NCI-H146 (cell line): Measurements from ENCODE around the gene CEBPB.
"Not testable (repeated sequence)": the region's sequence is repeated elsewhere in the genome, so short reads cannot be mapped to it uniquely, and the experiment has no call there.

Experiments used
- DNase-seq: peaks from one replicate; lab custom pipeline; 2025; lab: John Stamatoyannopoulos, UW

Gene CEBPB

GRCh38 chr20:50190251-50191064 is at the start of gene CEBPB:
CEBPB (plus strand) TSS chr20:50190830; CDS start chr20:50191034, 204 bp downstream.
- DNase-seq: peak; percentile 87

- no peak for DNase-seq
Observed at GRCh38 chr20:50141018-50141675, 49.5 kb upstream of the CEBPB start.

- DNase-seq: no peak
Observed at GRCh38 chr20:50141811-50142561, 48.6 kb upstream of the CEBPB start.

- DNase-seq: peak; percentile 92
Observed at GRCh38 chr20:50142812-50143211, 47.8 kb upstream of the CEBPB start.

GRCh38 chr20:50144362-50144761 is 46.3 kb upstream of the CEBPB start:
- no peak for DNase-seq

- DNase-seq: no peak
Observed at GRCh38 chr20:50145566-50145965, 45.1 kb upstream of the CEBPB start.

GRCh38 chr20:50146214-50146613 is 44.4 kb upstream of the CEBPB start:
- no peak for DNase-seq

- no peak for DNase-seq
Observed at GRCh38 chr20:50146732-50147662, 43.6 kb upstream of the CEBPB start.

- DNase-seq: no peak
Observed at GRCh38 chr20:50149481-50150254, 41.0 kb upstream of the CEBPB start.

GRCh38 chr20:50151034-50151743 is 39.4 kb upstream of the CEBPB start:
- DNase-seq: no peak

GRCh38 chr20:50152394-50153152 is 38.1 kb upstream of the CEBPB start:
- DNase-seq: no peak

- DNase-seq: peak; percentile 53
Observed at GRCh38 chr20:50153153-50153499, 37.5 kb upstream of the CEBPB start.

- peak; percentile 91 for DNase-seq
Observed at GRCh38 chr20:50153500-50154377, 36.9 kb upstream of the CEBPB start, which contains the start of gene PEDS1. PEDS1 (minus strand) TSS chr20:50153723; CDS start chr20:50153637, 86 bp downstream.

- DNase-seq: not testable (repeated sequence)
Observed at GRCh38 chr20:50161494-50161893, 29.1 kb upstream of the CEBPB start.

- DNase-seq: no peak
Observed at GRCh38 chr20:50163570-50164317, 26.9 kb upstream of the CEBPB start.

- peak; percentile 99 for DNase-seq
Observed at GRCh38 chr20:50165684-50166554, 24.7 kb upstream of the CEBPB start.
